HepG2 (cell line): ENCODE results near the gene PTPA. TPM values are rescaled to one million over a fixed set of nuclear protein-coding genes. Genes with fewer than 3 reads are reported as not detected.

ENCODE experiments used
- ATAC-seq: fragments of 200-7000 bp; cut with Tn5 transposase; 3 replicates; pipeline ENCODE4 v1.9.1; 2020; ENCODE audit warnings: mild to moderate bottlenecking, moderate library complexity
- BruUV-seq: library from RNA; stranded (reverse); fragments of 400-500 nt; replicated peaks from 2 replicates; lab custom pipeline; 2021; lab: Mats Ljungman, UMichigan
- CTCF ChIA-PET: fragments of 300-600 bp; formaldehyde crosslinking; extraction: SDS; loops from one replicate; lab custom pipeline; 2021; ENCODE audit warnings: low total read pairs, inconsistent platforms, low intra/inter-chr PET ratio; lab: Yijun Ruan, JAX
- POLR2A ChIA-PET: fragments of 350-600 bp; sonication (Branson Sonifier 250); formaldehyde crosslinking; loops from one replicate; lab custom pipeline; 2020; ENCODE audit warnings: antibody characterized with exemption, inconsistent platforms; lab: Yijun Ruan, JAX
- DNase-seq: peaks from one replicate; pipeline ENCODE4 v3.0.0-alpha.2; 2015; ENCODE audit warnings: low spot score
- FAIRE-seq: peaks from 3 replicates; lab custom pipeline; 2011; peaks lifted over from hg19 to GRCh38; lab: Jason Lieb, UNC
- H2AFZ ChIP-seq: one replicate; pipeline ENCODE4 v1.6.1; 2011; ENCODE audit warnings: low read length, inconsistent platforms
- H3K27ac ChIP-seq: fragments of 300-600 bp; 3 replicates; pipeline ENCODE4 v1.8.0; 2011; ENCODE audit warnings: mixed run types, mild to moderate bottlenecking, mixed read lengths, low read length, inconsistent platforms; ENCODE audit not compliant: insufficient read depth; ENCODE audit errors: extremely low read length
- H3K27me3 ChIP-seq, 2 experiments: fragments of 200-600 bp in 1 of 2; 2 replicates in 1 of 2; 3 replicates in 1 of 2; pipeline versions ENCODE4 v1.6.0 to v1.8.0; 2011; ENCODE audit warnings: low read length in 2 of 2, mild to moderate bottlenecking in 2 of 2, moderate library complexity in 2 of 2, inconsistent platforms in 1 of 2; ENCODE audit not compliant: insufficient read depth in 2 of 2, control insufficient read depth in 1 of 2
- H3K36me3 ChIP-seq, 2 experiments: fragments of 200-600 bp in 1 of 2; replicated peaks in 1 of 2; 2 replicates in 1 of 2; 3 replicates in 1 of 2; pipeline versions ENCODE4 v1.5.1 to v1.8.0; 2011; ENCODE audit warnings: low read length in 2 of 2, inconsistent platforms in 1 of 2; ENCODE audit not compliant: insufficient read depth in 2 of 2, control insufficient read depth in 1 of 2
- H3K4me1 ChIP-seq: 2 replicates; pipeline ENCODE4 v1.5.1; 2012; ENCODE audit warnings: low read length, inconsistent platforms; ENCODE audit not compliant: insufficient read depth
- H3K4me2 ChIP-seq: 2 replicates; pipeline ENCODE4 v1.6.0; 2011; ENCODE audit warnings: low read depth, low read length, inconsistent platforms
- H3K4me3 ChIP-seq, 3 experiments: fragments of 200-600 bp in 1 of 3; sonication (generic), shearing (Covaris generic) in 1 of 3; replicated peaks in 1 of 3; 2 replicates each; pipeline ENCODE4 v1.5.1; 2011 to 2016; ENCODE audit warnings: low read length in 3 of 3, inconsistent platforms in 2 of 3, low read depth in 2 of 3, mild to moderate bottlenecking in 2 of 3, control low read depth in 1 of 3, mixed read lengths in 1 of 3; ENCODE audit not compliant: insufficient read depth in 1 of 3
- H3K79me2 ChIP-seq: one replicate; pipeline ENCODE4 v1.6.1; 2011; ENCODE audit warnings: low read length, inconsistent platforms; ENCODE audit not compliant: insufficient read depth
- H3K9ac ChIP-seq: 2 replicates; pipeline ENCODE4 v1.6.0; 2011; ENCODE audit warnings: mild to moderate bottlenecking, low read depth, low read length, inconsistent platforms; ENCODE audit not compliant: insufficient read depth
- H3K9me3 ChIP-seq: 2 replicates; pipeline ENCODE4 v1.5.1; 2012; ENCODE audit warnings: mild to moderate bottlenecking, low read length
- H4K20me1 ChIP-seq: 2 replicates; pipeline ENCODE4 v1.6.0; 2011; ENCODE audit warnings: inconsistent platforms, mild to moderate bottlenecking, low read length, moderate library complexity; ENCODE audit not compliant: insufficient read depth
- AGO2 ChIP-seq: fragments of 200-400 bp; formaldehyde crosslinking; optimal IDR thresholded peaks from 2 replicates; pipeline ENCODE3; 2017; ENCODE audit warnings: mild to moderate bottlenecking, low read depth, low read length, moderate library complexity
- AKAP8 ChIP-seq: sonication (generic); formaldehyde crosslinking; IDR thresholded peaks from 2 replicates; pipeline ENCODE4 v1.5.1; 2020; ENCODE audit warnings: mild to moderate bottlenecking, missing genetic modification reagents
- DR1 ChIP-seq: sonication (generic); formaldehyde crosslinking; IDR thresholded peaks from 2 replicates; pipeline ENCODE4 v1.8.0; 2021; ENCODE audit warnings: mild to moderate bottlenecking, missing genetic modification reagents, inconsistent platforms
- PHB2 ChIP-seq: fragments of 450-650 bp; IDR thresholded peaks from 2 replicates; pipeline ENCODE4 v1.6.1; 2018; ENCODE audit not compliant: partially characterized antibody
- POLR2A ChIP-seq, 2 experiments: IDR thresholded peaks; 2 replicates each; pipeline ENCODE4 v1.6.1; 2011; ENCODE audit warnings: low read depth in 2 of 2, low read length in 2 of 2, mild to moderate bottlenecking in 1 of 2, moderate library complexity in 1 of 2; ENCODE audit not compliant: insufficient read depth in 1 of 2
- RBFOX2 ChIP-seq: fragments of 200-400 bp; formaldehyde crosslinking; IDR thresholded peaks from 2 replicates; pipeline ENCODE4 v1.6.1; 2017; ENCODE audit warnings: low read depth, mild to moderate bottlenecking, low read length
- WGBS: methylation state at CpG from one replicate; pipeline ENCODE4 v1.1.6; 2017; ENCODE audit warnings: low lambda C conversion rate; 5-methylcytosine and 5-hydroxymethylcytosine counted together
- in situ Hi-C: cut with HindIII; loops from 2 replicates; pipeline ENCODE4 v1.10.0; 2017; ENCODE audit warnings: low pct_unique_long_range_greater_than_20kb; ENCODE audit not compliant: extremely low pct_ligation_motif_present
- intact Hi-C: fragments of 100-400 bp; cut with micrococcal nuclease; formaldehyde crosslinking; loops from one replicate; pipeline ENCODE4 v1.10.0; 2022; ENCODE audit not compliant: unreplicated experiment
- polyA plus RNA-seq, 8 experiments: library from polyadenylated mRNA; depleted of rRNA in 3 of 8; stranded (reverse) in 7 of 8; unstranded in 1 of 8; fragments of >200 nt; fragmentation: Illumina TruSeq in 4 of 8; extraction: Trizol in 4 of 8; gene quantifications; 2 replicates each; pipeline versions ENCODE4 v1.2.1 to v1.2.3, GENCODE V29; 2011 to 2016; ENCODE audit warnings: low read depth in 4 of 8, missing spikeins in 1 of 8, mixed read lengths in 1 of 8; ENCODE audit not compliant: insufficient read depth in 1 of 8
- total RNA-seq, 5 experiments: library from RNA; depleted of rRNA; stranded (reverse); fragments of >200 nt; fragmentation: Illumina TruSeq; extraction: Trizol; gene quantifications; 2 replicates each; pipeline ENCODE4 v1.2.3, GENCODE V29; 2016; ENCODE audit warnings: low read depth in 1 of 5
- TF ChIP-seq, protein P1 (sequence below): sonication (generic); formaldehyde crosslinking; IDR thresholded peaks from 2 replicates; pipeline ENCODE4 v1.9.0; 2022; ENCODE audit warnings: low read depth, missing genetic modification reagents
- TF ChIP-seq, protein P2 (sequence below): sonication (generic); formaldehyde crosslinking; conservative IDR thresholded peaks from 2 replicates; pipeline ENCODE4 v1.4.0; 2020; ENCODE audit warnings: missing genetic modification reagents

PTPA gene
- total and polyA plus RNA-seq, 2 of the 13 experiments (the other 11 are each of a cell fraction or from before 2014, with no cell fraction given), result 79.3 to 105 TPM

DNA sequence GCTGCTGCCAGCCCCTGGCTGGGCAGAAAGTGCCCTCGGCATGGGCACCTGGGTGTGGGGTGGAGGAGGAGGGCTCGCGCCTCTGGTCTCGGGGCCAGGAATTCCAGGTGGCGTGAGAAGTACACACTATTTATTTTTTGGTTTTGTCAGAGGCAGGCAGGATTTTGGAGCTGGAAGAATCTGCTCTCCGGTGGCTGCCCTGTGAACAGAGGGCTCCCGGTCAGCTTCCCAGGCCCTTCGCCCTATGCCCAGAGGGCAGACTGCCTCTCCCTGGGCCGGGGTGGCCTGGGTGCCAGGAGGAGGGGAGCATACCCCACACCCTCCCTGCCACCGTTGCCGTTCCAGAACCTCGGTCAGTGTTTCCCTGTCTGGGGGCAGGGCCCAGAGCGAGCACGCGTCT is 22.0 kb upstream of the PTPA start:
- no peak overlapping the region for H3K9ac ChIP-seq
- H3K27me3 ChIP-seq, result no peaks in the 10 kb centered on the region
- WGBS, result 98% methylated on average over 7 of the region's 15 CpGs
- TF ChIP-seq RBFOX2 (0 out of 2 replicates have a peak, but pooled peaks have one; percentile 27), PHB2 (no peak)
- TF ChIP-seq, all 625 proteins: peak for 1
- peaks cover 10 to 44% of the 10 kb centered on the region in 2 experiments for H3K36me3 ChIP-seq
- ATAC-seq (no peak), DNase-seq (no peak), FAIRE-seq (no peak)
- H3K27ac ChIP-seq, result no peak overlapping the region
- H4K20me1 ChIP-seq, result no peaks in the 10 kb centered on the region
- no peak overlapping the region for H3K4me2 ChIP-seq
- in situ Hi-C loops (no loop called here), intact Hi-C loops (no loop called here)
- BruUV-seq, result no TSS peak
- CTCF ChIA-PET, result no interaction called here
- peaks cover 5% of the 10 kb centered on the region for H3K4me1 ChIP-seq
- no peak overlapping the region for H3K4me3 ChIP-seq
- H3K79me2 ChIP-seq, result no peaks in the 10 kb centered on the region
- no peak overlapping the region for H2AFZ ChIP-seq
- POLR2A ChIA-PET, result no interaction called here
- no peaks in the 10 kb centered on the region for H3K9me3 ChIP-seq

DNA sequence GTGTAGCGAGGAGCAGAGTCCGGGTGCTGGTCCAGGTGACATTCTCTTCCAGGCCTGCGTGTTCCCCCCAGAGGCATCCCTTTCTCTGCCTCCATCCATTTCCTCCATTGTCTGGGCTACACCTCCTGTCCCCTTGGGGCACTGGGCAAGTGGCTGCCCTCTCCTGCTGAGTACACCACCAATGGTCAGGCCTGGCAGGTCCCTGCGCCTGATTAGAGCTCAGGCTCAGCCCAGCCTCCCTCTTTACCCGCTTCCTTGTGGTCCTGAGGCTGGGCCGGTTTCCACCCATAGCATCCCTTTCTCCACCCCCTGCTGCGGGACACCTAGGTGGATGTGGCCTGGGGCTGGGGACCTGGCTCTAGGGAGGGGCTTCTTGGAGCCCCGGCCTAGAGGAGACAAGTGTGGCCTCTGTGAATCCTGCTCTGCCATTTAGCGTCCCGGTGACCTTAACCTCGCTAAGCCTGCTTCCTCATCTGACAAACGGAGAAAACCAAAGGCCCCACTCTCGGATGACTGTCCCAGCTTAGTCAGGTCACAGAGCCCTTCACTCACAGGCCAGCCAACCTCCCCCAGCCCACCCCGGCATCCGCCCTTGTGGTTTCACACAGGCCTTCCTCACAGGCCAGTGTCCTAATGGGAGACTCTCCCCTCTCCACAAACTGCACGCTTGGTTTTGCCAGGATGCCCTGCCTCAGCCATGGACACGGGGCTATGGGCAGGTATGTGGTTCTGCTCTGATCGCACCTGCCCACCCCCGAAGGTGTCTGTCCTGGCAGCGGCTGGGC is 17.4 kb upstream of the PTPA start:
- FAIRE-seq (no peak), DNase-seq (no peak)
- CTCF ChIA-PET, result no interaction called here

More for the DNA sequence above, 17.4 kb upstream of the PTPA start:
- Histone ChIP-seq H3K9me3 (no peaks in the 10 kb centered on the region), H4K20me1 (no peaks in the 10 kb centered on the region), H2AFZ (no peak overlapping the region), H3K79me2 (no peaks in the 10 kb centered on the region), H3K27ac (no peak overlapping the region), H3K4me2 (no peak overlapping the region), H3K36me3 (peaks cover 3 to 15% of the 10 kb centered on the region in 2 experiments; a peak in 4 of 5 replicates), H3K4me1 (peaks cover 9% of the 10 kb centered on the region), H3K27me3 (no peaks in the 10 kb centered on the region), H3K4me3 (no peak overlapping the region), H3K9ac (no peak overlapping the region)
- no TSS peak for BruUV-seq
- 76% methylated on average over 16 of the region's 20 CpGs for WGBS
- intact Hi-C loops (no loop called here), in situ Hi-C loops (no loop called here)
- peak; percentile 25 for ATAC-seq
- TF ChIP-seq AKAP8 (CRISPR knock-in tag), result 0 out of 2 replicates have a peak, but pooled peaks have one; percentile 52
- TF ChIP-seq POLR2A (IDR thresholded peaks at IDR 0.05; ENCODE audit: insufficient read depth in 1 of 2, low read depth in 2 of 2, low read length in 2 of 2), result 0 out of 4 replicates have a peak, but pooled peaks of 1 of the 2 experiments have one; percentile 16
- no peak for TF ChIP-seq DR1 (CRISPR knock-in tag)
- TF ChIP-seq, protein P1, sequence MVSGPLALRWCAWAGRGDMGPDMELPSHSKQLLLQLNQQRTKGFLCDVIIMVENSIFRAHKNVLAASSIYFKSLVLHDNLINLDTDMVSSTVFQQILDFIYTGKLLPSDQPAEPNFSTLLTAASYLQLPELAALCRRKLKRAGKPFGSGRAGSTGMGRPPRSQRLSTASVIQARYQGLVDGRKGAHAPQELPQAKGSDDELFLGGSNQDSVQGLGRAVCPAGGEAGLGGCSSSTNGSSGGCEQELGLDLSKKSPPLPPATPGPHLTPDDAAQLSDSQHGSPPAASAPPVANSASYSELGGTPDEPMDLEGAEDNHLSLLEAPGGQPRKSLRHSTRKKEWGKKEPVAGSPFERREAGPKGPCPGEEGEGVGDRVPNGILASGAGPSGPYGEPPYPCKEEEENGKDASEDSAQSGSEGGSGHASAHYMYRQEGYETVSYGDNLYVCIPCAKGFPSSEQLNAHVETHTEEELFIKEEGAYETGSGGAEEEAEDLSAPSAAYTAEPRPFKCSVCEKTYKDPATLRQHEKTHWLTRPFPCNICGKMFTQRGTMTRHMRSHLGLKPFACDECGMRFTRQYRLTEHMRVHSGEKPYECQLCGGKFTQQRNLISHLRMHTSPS (CRISPR knock-in tag), result no peak
- TF ChIP-seq, protein P2, sequence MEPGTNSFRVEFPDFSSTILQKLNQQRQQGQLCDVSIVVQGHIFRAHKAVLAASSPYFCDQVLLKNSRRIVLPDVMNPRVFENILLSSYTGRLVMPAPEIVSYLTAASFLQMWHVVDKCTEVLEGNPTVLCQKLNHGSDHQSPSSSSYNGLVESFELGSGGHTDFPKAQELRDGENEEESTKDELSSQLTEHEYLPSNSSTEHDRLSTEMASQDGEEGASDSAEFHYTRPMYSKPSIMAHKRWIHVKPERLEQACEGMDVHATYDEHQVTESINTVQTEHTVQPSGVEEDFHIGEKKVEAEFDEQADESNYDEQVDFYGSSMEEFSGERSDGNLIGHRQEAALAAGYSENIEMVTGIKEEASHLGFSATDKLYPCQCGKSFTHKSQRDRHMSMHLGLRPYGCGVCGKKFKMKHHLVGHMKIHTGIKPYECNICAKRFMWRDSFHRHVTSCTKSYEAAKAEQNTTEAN (CRISPR knock-in tag), result no peak
- TF ChIP-seq AGO2, result peak; percentile 20
- POLR2A ChIA-PET, result interaction anchor here (1.2 to 2.3 kb wide), 3 partner anchors 9 to 13 kb away, joined by 3 to 11 read pairs (median 4); partner anchors contain the start of gene DOLPP1
